A549 (cell line): Measurements from ENCODE around the gene CSMD2. TPM values are rescaled to one million over a fixed set of nuclear protein-coding genes. Genes with fewer than 3 reads are reported as not detected.

Experiments used
- ATAC-seq, 2 experiments: fragments of 200-7000 bp in 1 of 2; fragments of >200 bp in 1 of 2; cut with Nextera tagmentation in 1 of 2; cut with Tn5 transposase in 1 of 2; 3 replicates each; pipeline versions ENCODE4 v1.8.0 to v1.9.1; 2018 to 2020; ENCODE audit warnings: mild to moderate bottlenecking in 1 of 2, moderate library complexity in 1 of 2
- CTCF ChIA-PET: fragments of 300-600 bp; sonication (Branson Sonifier 250); formaldehyde crosslinking; extraction: SDS; loops from one replicate; lab custom pipeline; 2021; ENCODE audit warnings: antibody characterized with exemption, inconsistent platforms; lab: Yijun Ruan, JAX
- POLR2A ChIA-PET: fragments of 350-600 bp; formaldehyde crosslinking; extraction: SDS; loops from one replicate; lab custom pipeline; 2021; ENCODE audit warnings: antibody characterized with exemption, inconsistent platforms; lab: Yijun Ruan, JAX
- DNase-seq, 2 experiments: peaks; one replicate each; pipeline versions ENCODE4 v3.0.0 to v3.0.0-alpha.2; 2011 to 2016; ENCODE audit warnings: low read depth in 1 of 2, low spot score in 1 of 2
- FAIRE-seq: peaks from 2 replicates; lab custom pipeline; 2011; peaks lifted over from hg19 to GRCh38; lab: Jason Lieb, UNC
- H3K27ac ChIP-seq, 2 experiments: fragments of >200 bp; sonication (Bioruptor Twin); formaldehyde crosslinking; 3 replicates each; pipeline ENCODE4 v1.5.1; 2016 to 2017
- H3K4me1 ChIP-seq: fragments of >200 bp; sonication (Bioruptor Twin); formaldehyde crosslinking; 3 replicates; pipeline ENCODE4 v1.6.1; 2016
- H3K4me2 ChIP-seq: fragments of >200 bp; sonication (Bioruptor Twin); formaldehyde crosslinking; 3 replicates; pipeline ENCODE4 v1.6.1; 2016
- H3K4me3 ChIP-seq: fragments of >200 bp; sonication (Bioruptor Twin); formaldehyde crosslinking; 3 replicates; pipeline ENCODE4 v1.5.1; 2016
- H3K9me3 ChIP-seq: fragments of >200 bp; sonication (Bioruptor Twin); formaldehyde crosslinking; 3 replicates; pipeline ENCODE4 v1.6.1; 2016
- BHLHE40 ChIP-seq: IDR thresholded peaks from 2 replicates; pipeline ENCODE4 v1.6.1; 2012; ENCODE audit warnings: low read depth, low read length, inconsistent platforms
- CBX8 ChIP-seq: fragments of 200-600 bp; sonication (generic); IDR thresholded peaks from 2 replicates; pipeline ENCODE4 v1.6.1; 2016
- EHMT2 ChIP-seq: fragments of 200-600 bp; sonication (generic); IDR thresholded peaks from 2 replicates; pipeline ENCODE4 v1.6.1; 2016; ENCODE audit warnings: antibody characterized with exemption, low read depth, mild to moderate bottlenecking, moderate library complexity
- EP300 ChIP-seq, 2 experiments: fragments of >200 bp; sonication (Bioruptor Twin); formaldehyde crosslinking; IDR thresholded peaks; 2 replicates in 1 of 2; 3 replicates in 1 of 2; pipeline ENCODE4 v1.6.1; 2016 to 2017
- FOSB ChIP-seq: fragments of 250-450 bp; sonication (Bioruptor Pico); IDR thresholded peaks from 2 replicates; pipeline ENCODE4 v1.5.0; 2020; ENCODE audit warnings: mild to moderate bottlenecking, moderate library complexity
- FOSL2 ChIP-seq, 2 experiments: fragments of 450-650 bp in 1 of 2; fragments of >200 bp in 1 of 2; sonication (Bioruptor Twin) in 1 of 2; formaldehyde crosslinking; IDR thresholded peaks; 2 replicates each; pipeline versions ENCODE4 v1.5.0 to v1.6.1; 2016 to 2020; ENCODE audit warnings: mild to moderate bottlenecking in 1 of 2, moderate library complexity in 1 of 2
- FOXS1 ChIP-seq: fragments of 250-450 bp; sonication (Bioruptor Pico); IDR thresholded peaks from 2 replicates; pipeline ENCODE4 v1.5.0; 2020; ENCODE audit warnings: mild to moderate bottlenecking, moderate library complexity
- GATA3 ChIP-seq: IDR thresholded peaks from 2 replicates; pipeline ENCODE4 v1.6.1; 2012; ENCODE audit warnings: borderline replicate concordance
- HOXB5 ChIP-seq: fragments of 250-450 bp; sonication (Bioruptor Pico); IDR thresholded peaks from 2 replicates; pipeline ENCODE4 v1.5.0; 2020; ENCODE audit warnings: mild to moderate bottlenecking, moderate library complexity
- JUNB ChIP-seq: fragments of >200 bp; sonication (Bioruptor Twin); formaldehyde crosslinking; IDR thresholded peaks from 2 replicates; pipeline ENCODE4 v1.6.1; 2016
- KDM5A ChIP-seq: fragments of 200-600 bp; sonication (generic); IDR thresholded peaks from 2 replicates; pipeline ENCODE4 v1.6.1; 2016; ENCODE audit warnings: antibody characterized with exemption, mild to moderate bottlenecking
- NFE2L2 ChIP-seq: fragments of 150-350 bp; conservative IDR thresholded peaks from 2 replicates; pipeline ENCODE4 v1.6.1; 2014; ENCODE audit warnings: low read length
- NPAS2 ChIP-seq: fragments of 250-450 bp; sonication (Bioruptor Pico); IDR thresholded peaks from 2 replicates; pipeline ENCODE4 v1.8.0; 2022; ENCODE audit warnings: mild to moderate bottlenecking, moderate library complexity, borderline replicate concordance
- POLR2A ChIP-seq: IDR thresholded peaks from 2 replicates; pipeline ENCODE4 v1.6.1; 2012; ENCODE audit warnings: mild to moderate bottlenecking, low read length
- POLR2AphosphoS2 ChIP-seq: conservative IDR thresholded peaks from 2 replicates; pipeline ENCODE4 v1.6.1; 2012; ENCODE audit warnings: low read length, improper control_type of control experiment, inconsistent platforms
- RAD21 ChIP-seq, 2 experiments: fragments of >200 bp in 1 of 2; sonication (Bioruptor Twin) in 1 of 2; formaldehyde crosslinking in 1 of 2; IDR thresholded peaks in 1 of 2; conservative IDR thresholded peaks in 1 of 2; 2 replicates in 1 of 2; 3 replicates in 1 of 2; pipeline ENCODE4 v1.6.1; 2012 to 2018; ENCODE audit warnings: inconsistent platforms in 1 of 2
- RARB ChIP-seq: fragments of 250-450 bp; sonication (Bioruptor Pico); IDR thresholded peaks from 2 replicates; pipeline ENCODE4 v1.8.0; 2021; ENCODE audit warnings: mild to moderate bottlenecking, moderate library complexity
- RCOR1 ChIP-seq: fragments of 150-350 bp; IDR thresholded peaks from 2 replicates; pipeline ENCODE4 v1.6.1; 2014; ENCODE audit warnings: antibody characterized with exemption, low read length, low read depth
- RFX5 ChIP-seq: fragments of 450-650 bp; IDR thresholded peaks from 2 replicates; pipeline ENCODE4 v1.7.1; 2014; ENCODE audit warnings: antibody characterized with exemption, mild to moderate bottlenecking, moderate library complexity
- RNF2 ChIP-seq: fragments of 200-600 bp; sonication (generic); IDR thresholded peaks from 2 replicates; pipeline ENCODE4 v1.6.1; 2016; ENCODE audit warnings: low read depth, mild to moderate bottlenecking, antibody characterized with exemption, moderate library complexity, borderline replicate concordance
- SMC3 ChIP-seq: fragments of >200 bp; sonication (Bioruptor Twin); formaldehyde crosslinking; IDR thresholded peaks from 3 replicates; pipeline ENCODE4 v1.6.1; 2018; ENCODE audit warnings: inconsistent platforms
- SREBF2 ChIP-seq: fragments of 450-650 bp; IDR thresholded peaks from 2 replicates; pipeline ENCODE4 v1.6.1; 2014; ENCODE audit warnings: mild to moderate bottlenecking, moderate library complexity
- TFCP2L1 ChIP-seq: fragments of 250-450 bp; sonication (Bioruptor Pico); IDR thresholded peaks from 2 replicates; pipeline ENCODE4 v1.5.0; 2021; ENCODE audit warnings: mild to moderate bottlenecking
- TP53 ChIP-seq: fragments of 250-450 bp; sonication (Bioruptor Pico); IDR thresholded peaks from 2 replicates; pipeline ENCODE4 v1.5.0; 2021; ENCODE audit warnings: mild to moderate bottlenecking, moderate library complexity
- ZFP36 ChIP-seq: fragments of 450-650 bp; IDR thresholded peaks from 2 replicates; pipeline ENCODE4 v1.6.1; 2014; ENCODE audit warnings: borderline replicate concordance; ENCODE audit not compliant: partially characterized antibody
- ZSCAN20 ChIP-seq: fragments of 250-450 bp; sonication (Bioruptor Pico); IDR thresholded peaks from 2 replicates; pipeline ENCODE4 v1.8.0; 2022; ENCODE audit warnings: mild to moderate bottlenecking, moderate library complexity
- WGBS: methylation state at CpG from one replicate; pipeline ENCODE4 v1.1.6; 2017; ENCODE audit errors: missing lambda C conversion rate; 5-methylcytosine and 5-hydroxymethylcytosine counted together
- polyA plus RNA-seq, 4 experiments: library from polyadenylated mRNA; depleted of rRNA in 3 of 4; stranded (reverse); fragments of >200 nt; fragmentation: RNase III in 1 of 4; extraction: RNeasy Plus Mini Kit Qiagen cat#74134 plus additional on column Dnase treatment in 1 of 4; gene quantifications; 2 replicates in 3 of 4; 3 replicates in 1 of 4; pipeline ENCODE4 v1.2.3, GENCODE V29; 2011 to 2017
- TF ChIP-seq, protein P1 (sequence below): fragments of >200 bp; sonication (Bioruptor Twin); formaldehyde crosslinking; IDR thresholded peaks from 3 replicates; pipeline ENCODE4 v1.6.1; 2016
- TF ChIP-seq, protein P2 (sequence below): fragments of >200 bp; sonication (Bioruptor Twin); formaldehyde crosslinking; IDR thresholded peaks from 3 replicates; pipeline ENCODE4 v1.5.1; 2016
- TF ChIP-seq, protein P3 (sequence below): fragments of 250-450 bp; sonication (Bioruptor Pico); IDR thresholded peaks from 2 replicates; pipeline ENCODE4 v1.5.0; 2020; ENCODE audit warnings: low read depth, mild to moderate bottlenecking, moderate library complexity
- TF ChIP-seq, protein P4 (sequence below): IDR thresholded peaks from 2 replicates; pipeline ENCODE4 v1.6.1; 2012
- TF ChIP-seq, protein P5 (sequence below): IDR thresholded peaks from 2 replicates; pipeline ENCODE4 v1.6.1; 2012
- TF ChIP-seq, protein P6 (sequence below): fragments of >200 bp; sonication (Bioruptor Twin); formaldehyde crosslinking; IDR thresholded peaks from 2 replicates; pipeline ENCODE4 v1.6.1; 2016

CSMD2 gene
- polyA plus RNA-seq, 2 of the 4 experiments (the other 2 are of a cell fraction): not detected

DNA sequence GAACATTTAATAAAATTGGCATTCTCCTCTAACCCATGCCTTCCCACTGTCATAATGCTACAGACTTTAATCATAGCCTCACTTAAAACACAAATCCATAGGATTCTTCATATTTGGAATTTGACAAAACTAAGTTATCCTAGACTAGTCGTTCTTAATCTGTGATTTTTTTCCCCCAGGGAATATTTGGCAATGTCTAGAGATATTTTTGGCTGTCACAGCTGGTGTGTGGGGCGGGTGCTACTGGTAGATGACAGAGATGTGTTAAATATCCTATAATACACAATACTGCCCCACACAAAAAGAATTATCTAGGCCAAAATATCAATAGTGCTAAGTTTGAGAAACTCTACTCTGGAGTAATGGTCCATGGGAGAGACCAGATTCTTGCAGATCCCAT, 396.9 kb downstream of the CSMD2 start:
- no peak for TF ChIP-seq POLR2A
- TF ChIP-seq, protein P1, sequence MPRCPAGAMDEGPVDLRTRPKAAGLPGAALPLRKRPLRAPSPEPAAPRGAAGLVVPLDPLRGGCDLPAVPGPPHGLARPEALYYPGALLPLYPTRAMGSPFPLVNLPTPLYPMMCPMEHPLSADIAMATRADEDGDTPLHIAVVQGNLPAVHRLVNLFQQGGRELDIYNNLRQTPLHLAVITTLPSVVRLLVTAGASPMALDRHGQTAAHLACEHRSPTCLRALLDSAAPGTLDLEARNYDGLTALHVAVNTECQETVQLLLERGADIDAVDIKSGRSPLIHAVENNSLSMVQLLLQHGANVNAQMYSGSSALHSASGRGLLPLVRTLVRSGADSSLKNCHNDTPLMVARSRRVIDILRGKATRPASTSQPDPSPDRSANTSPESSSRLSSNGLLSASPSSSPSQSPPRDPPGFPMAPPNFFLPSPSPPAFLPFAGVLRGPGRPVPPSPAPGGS: no peak
- TF ChIP-seq, protein P2, sequence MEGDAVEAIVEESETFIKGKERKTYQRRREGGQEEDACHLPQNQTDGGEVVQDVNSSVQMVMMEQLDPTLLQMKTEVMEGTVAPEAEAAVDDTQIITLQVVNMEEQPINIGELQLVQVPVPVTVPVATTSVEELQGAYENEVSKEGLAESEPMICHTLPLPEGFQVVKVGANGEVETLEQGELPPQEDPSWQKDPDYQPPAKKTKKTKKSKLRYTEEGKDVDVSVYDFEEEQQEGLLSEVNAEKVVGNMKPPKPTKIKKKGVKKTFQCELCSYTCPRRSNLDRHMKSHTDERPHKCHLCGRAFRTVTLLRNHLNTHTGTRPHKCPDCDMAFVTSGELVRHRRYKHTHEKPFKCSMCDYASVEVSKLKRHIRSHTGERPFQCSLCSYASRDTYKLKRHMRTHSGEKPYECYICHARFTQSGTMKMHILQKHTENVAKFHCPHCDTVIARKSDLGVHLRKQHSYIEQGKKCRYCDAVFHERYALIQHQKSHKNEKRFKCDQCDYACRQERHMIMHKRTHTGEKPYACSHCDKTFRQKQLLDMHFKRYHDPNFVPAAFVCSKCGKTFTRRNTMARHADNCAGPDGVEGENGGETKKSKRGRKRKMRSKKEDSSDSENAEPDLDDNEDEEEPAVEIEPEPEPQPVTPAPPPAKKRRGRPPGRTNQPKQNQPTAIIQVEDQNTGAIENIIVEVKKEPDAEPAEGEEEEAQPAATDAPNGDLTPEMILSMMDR: no peak
- TF ChIP-seq JUNB: no peak
- no peak for TF ChIP-seq TFCP2L1 (CRISPR knock-in tag)
- TF ChIP-seq EP300 (IDR thresholded peaks at IDR 0.05): no peak
- TF ChIP-seq CBX8: no peak
- TF ChIP-seq HOXB5 (CRISPR knock-in tag): no peak
- TF ChIP-seq, protein P3, sequence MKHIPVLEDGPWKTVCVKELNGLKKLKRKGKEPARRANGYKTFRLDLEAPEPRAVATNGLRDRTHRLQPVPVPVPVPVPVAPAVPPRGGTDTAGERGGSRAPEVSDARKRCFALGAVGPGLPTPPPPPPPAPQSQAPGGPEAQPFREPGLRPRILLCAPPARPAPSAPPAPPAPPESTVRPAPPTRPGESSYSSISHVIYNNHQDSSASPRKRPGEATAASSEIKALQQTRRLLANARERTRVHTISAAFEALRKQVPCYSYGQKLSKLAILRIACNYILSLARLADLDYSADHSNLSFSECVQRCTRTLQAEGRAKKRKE: no peak
- TF ChIP-seq NPAS2 (CRISPR knock-in tag): no peak
- no peak for TF ChIP-seq TP53 (CRISPR knock-in tag)
- no peak for TF ChIP-seq RNF2
- TF ChIP-seq NFE2L2: no peak
- TF ChIP-seq, protein P4, sequence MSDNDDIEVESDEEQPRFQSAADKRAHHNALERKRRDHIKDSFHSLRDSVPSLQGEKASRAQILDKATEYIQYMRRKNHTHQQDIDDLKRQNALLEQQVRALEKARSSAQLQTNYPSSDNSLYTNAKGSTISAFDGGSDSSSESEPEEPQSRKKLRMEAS: no peak
- TF ChIP-seq RCOR1: no peak
- TF ChIP-seq POLR2AphosphoS2: no peak
- TF ChIP-seq KDM5A: no peak
- no peak for TF ChIP-seq ZSCAN20 (CRISPR knock-in tag)
- TF ChIP-seq, protein P5, sequence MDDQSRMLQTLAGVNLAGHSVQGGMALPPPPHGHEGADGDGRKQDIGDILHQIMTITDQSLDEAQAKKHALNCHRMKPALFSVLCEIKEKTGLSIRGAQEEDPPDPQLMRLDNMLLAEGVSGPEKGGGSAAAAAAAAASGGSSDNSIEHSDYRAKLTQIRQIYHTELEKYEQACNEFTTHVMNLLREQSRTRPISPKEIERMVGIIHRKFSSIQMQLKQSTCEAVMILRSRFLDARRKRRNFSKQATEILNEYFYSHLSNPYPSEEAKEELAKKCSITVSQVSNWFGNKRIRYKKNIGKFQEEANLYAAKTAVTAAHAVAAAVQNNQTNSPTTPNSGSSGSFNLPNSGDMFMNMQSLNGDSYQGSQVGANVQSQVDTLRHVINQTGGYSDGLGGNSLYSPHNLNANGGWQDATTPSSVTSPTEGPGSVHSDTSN: no peak
- H3K4me1 ChIP-seq: no peaks in the 10 kb centered on the region
- ChIA-PET CTCF (no interaction called here), POLR2A (no interaction called here)
- H3K4me2 ChIP-seq: no peak overlapping the region
- 2% methylated on average over 2 of the region's 2 CpGs for WGBS
- ATAC-seq: no peak
- H3K27ac ChIP-seq: no peak overlapping the region
- H3K4me3 ChIP-seq: no peak overlapping the region
- DNase-seq: no peak
- H3K9me3 ChIP-seq: no peaks in the 10 kb centered on the region
- FAIRE-seq: no peak

DNA sequence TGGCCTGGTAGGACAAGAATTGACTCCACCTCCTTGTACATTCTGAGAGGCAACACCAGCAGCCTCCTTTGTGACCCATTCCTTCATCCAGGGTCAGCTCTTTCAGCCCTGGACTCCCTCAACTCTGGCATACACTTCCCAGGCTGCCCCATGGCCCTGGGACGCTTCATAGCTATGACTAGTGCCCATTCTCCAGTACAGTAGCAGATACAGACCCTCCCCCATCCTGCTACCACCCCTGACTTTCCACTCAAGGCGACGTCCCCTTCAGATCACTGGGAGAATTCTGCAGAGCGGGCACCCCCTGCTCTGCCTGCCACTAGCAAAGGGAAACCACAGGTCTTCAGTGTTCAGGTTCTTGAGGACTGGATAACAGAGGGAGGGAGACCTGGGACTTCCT, 400.9 kb downstream of the CSMD2 start:
- 14% methylated on average over 4 of the region's 4 CpGs for WGBS
- TF ChIP-seq, protein P4: no peak
- TF ChIP-seq RCOR1 (no peak), SMC3 (no peak), RAD21 (conservative IDR thresholded peaks at IDR 0.05 in 1 of 2, IDR thresholded peaks at IDR 0.05 in 1 of 2) (no peak), KDM5A (no peak), TP53 (CRISPR knock-in tag) (no peak), ZFP36 (no peak), RFX5 (no peak), CBX8 (no peak), FOXS1 (no peak), RARB (CRISPR knock-in tag) (no peak), SREBF2 (no peak), POLR2A (no peak), BHLHE40 (no peak), GATA3 (no peak), FOSB (CRISPR knock-in tag) (no peak), FOSL2 (IDR thresholded peaks at IDR 0.05) (no peak), FOSL2 (CRISPR knock-in tag; IDR thresholded peaks at IDR 0.05) (no peak), EHMT2 (no peak)
- TF ChIP-seq, protein P3: no peak
- TF ChIP-seq, protein P6, sequence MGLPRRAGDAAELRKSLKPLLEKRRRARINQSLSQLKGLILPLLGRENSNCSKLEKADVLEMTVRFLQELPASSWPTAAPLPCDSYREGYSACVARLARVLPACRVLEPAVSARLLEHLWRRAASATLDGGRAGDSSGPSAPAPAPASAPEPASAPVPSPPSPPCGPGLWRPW: no peak
- FAIRE-seq (no peak), ATAC-seq (no peak), DNase-seq (no peak)
- CTCF ChIA-PET: no interaction called here
- H3K4me2 ChIP-seq: no peak overlapping the region
- H3K4me1 ChIP-seq: no peaks in the 10 kb centered on the region
- no peaks in the 10 kb centered on the region for H3K9me3 ChIP-seq
- no peak overlapping the region for H3K27ac ChIP-seq
- H3K4me3 ChIP-seq: no peak overlapping the region
- POLR2A ChIA-PET: no interaction called here
